Right atrium auricular region (tissue), 2 donors: ENCODE measurements around the gene LHFPL2. TPM values are rescaled to one million over a fixed set of nuclear protein-coding genes. Genes with fewer than 3 reads are reported as not detected.

Experiments
- DNase-seq: peaks from one replicate; pipeline ENCODE4 v3.0.0-alpha.2; 2019; ENCODE audit warnings: low spot score
- H3K27ac ChIP-seq, 2 donors: fragments of 200-600 bp; sonication (generic); 1 replicate in 1 of 2; 2 replicates in 1 of 2; pipeline ENCODE4 v1.5.1; 2016 to 2019
- H3K27me3 ChIP-seq, 2 donors: fragments of 200-600 bp; sonication (generic); one replicate each; pipeline versions ENCODE4 v1.5.1 to v1.6.0; 2017 to 2019
- H3K36me3 ChIP-seq: fragments of 200-600 bp; sonication (generic); one replicate; pipeline ENCODE4 v1.5.1; 2016
- H3K4me1 ChIP-seq, 2 donors: fragments of 200-600 bp; sonication (generic); one replicate each; pipeline versions ENCODE4 v1.5.1 to v1.6.0; 2017 to 2019
- H3K4me3 ChIP-seq, 2 donors: fragments of 200-600 bp; sonication (generic); 1 replicate in 1 of 2; 2 replicates in 1 of 2; pipeline ENCODE4 v1.5.1; 2017 to 2019; ENCODE audit warnings: mild to moderate bottlenecking in 1 of 2, moderate library complexity in 1 of 2
- H3K9me3 ChIP-seq, 2 donors: fragments of 200-600 bp; sonication (generic); one replicate each; pipeline ENCODE4 v1.5.1; 2019
- total RNA-seq, 2 donors: library from RNA; depleted of rRNA; stranded (reverse); fragments of >200 nt; gene quantifications; one replicate each; pipeline ENCODE4 v1.1.0, GENCODE V29; 2016
- TF ChIP-seq, protein P1 (sequence below), 2 donors: fragments of 200-600 bp; sonication (generic); IDR thresholded peaks; one replicate each; pipeline ENCODE4 v1.5.1; 2019; ENCODE audit warnings: antibody characterized with exemption in 2 of 2

LHFPL2 gene
- total RNA-seq, 2 donors from 2014 or later = 9.9 to 15.9 TPM

GRCh38 chr5:78534905-78535200, 113.7 kb downstream of the LHFPL2 start:
- Histone ChIP-seq H3K36me3 (no peaks in the 10 kb centered on the region), H3K27me3 (no peaks in the 10 kb centered on the region), H3K27ac (peak overlapping the region; percentile 67 to 79), H3K4me1 (peaks cover 0 to 31% of the 10 kb centered on the region in 2 donors), H3K4me3 (no peak overlapping the region), H3K9me3 (no peaks in the 10 kb centered on the region)
- DNase-seq = no peak
- TF ChIP-seq, protein P1, sequence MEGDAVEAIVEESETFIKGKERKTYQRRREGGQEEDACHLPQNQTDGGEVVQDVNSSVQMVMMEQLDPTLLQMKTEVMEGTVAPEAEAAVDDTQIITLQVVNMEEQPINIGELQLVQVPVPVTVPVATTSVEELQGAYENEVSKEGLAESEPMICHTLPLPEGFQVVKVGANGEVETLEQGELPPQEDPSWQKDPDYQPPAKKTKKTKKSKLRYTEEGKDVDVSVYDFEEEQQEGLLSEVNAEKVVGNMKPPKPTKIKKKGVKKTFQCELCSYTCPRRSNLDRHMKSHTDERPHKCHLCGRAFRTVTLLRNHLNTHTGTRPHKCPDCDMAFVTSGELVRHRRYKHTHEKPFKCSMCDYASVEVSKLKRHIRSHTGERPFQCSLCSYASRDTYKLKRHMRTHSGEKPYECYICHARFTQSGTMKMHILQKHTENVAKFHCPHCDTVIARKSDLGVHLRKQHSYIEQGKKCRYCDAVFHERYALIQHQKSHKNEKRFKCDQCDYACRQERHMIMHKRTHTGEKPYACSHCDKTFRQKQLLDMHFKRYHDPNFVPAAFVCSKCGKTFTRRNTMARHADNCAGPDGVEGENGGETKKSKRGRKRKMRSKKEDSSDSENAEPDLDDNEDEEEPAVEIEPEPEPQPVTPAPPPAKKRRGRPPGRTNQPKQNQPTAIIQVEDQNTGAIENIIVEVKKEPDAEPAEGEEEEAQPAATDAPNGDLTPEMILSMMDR (IDR thresholded peaks at IDR 0.05) = no peak

GRCh38 chr5:78534148-78534904, 114.2 kb downstream of the LHFPL2 start:
- Histone ChIP-seq H3K4me3 (peak overlapping the region in 1 of 2 donors; percentile 1), H3K4me1 (peaks cover 0 to 27% of the 10 kb centered on the region in 2 donors), H3K9me3 (no peaks in the 10 kb centered on the region), H3K36me3 (no peaks in the 10 kb centered on the region), H3K27ac (peak overlapping the region; percentile 67 to 79), H3K27me3 (no peaks in the 10 kb centered on the region)
- TF ChIP-seq, protein P1 (IDR thresholded peaks at IDR 0.05) = no peak
- DNase-seq = peak; percentile 86

GRCh38 chr5:78533356-78533755, 115.2 kb downstream of the LHFPL2 start:
- Histone ChIP-seq H3K4me3 (no peak overlapping the region), H3K36me3 (no peaks in the 10 kb centered on the region), H3K27me3 (no peaks in the 10 kb centered on the region), H3K4me1 (peaks cover 0 to 34% of the 10 kb centered on the region in 2 donors), H3K27ac (peak overlapping the region; percentile 67 to 79), H3K9me3 (no peaks in the 10 kb centered on the region)
- TF ChIP-seq, protein P1 (IDR thresholded peaks at IDR 0.05) = peak in 1 of 2 donors; percentile 51
- no peak for DNase-seq

GRCh38 chr5:78530342-78531096, 118.1 kb downstream of the LHFPL2 start:
- Histone ChIP-seq H3K4me3 (no peak overlapping the region), H3K36me3 (no peaks in the 10 kb centered on the region), H3K27ac (peak overlapping the region; percentile 17 to 39), H3K4me1 (peaks cover 0 to 62% of the 10 kb centered on the region in 2 donors), H3K27me3 (no peaks in the 10 kb centered on the region), H3K9me3 (no peaks in the 10 kb centered on the region)
- TF ChIP-seq, protein P1 (IDR thresholded peaks at IDR 0.05) = no peak
- DNase-seq = no peak

DNA sequence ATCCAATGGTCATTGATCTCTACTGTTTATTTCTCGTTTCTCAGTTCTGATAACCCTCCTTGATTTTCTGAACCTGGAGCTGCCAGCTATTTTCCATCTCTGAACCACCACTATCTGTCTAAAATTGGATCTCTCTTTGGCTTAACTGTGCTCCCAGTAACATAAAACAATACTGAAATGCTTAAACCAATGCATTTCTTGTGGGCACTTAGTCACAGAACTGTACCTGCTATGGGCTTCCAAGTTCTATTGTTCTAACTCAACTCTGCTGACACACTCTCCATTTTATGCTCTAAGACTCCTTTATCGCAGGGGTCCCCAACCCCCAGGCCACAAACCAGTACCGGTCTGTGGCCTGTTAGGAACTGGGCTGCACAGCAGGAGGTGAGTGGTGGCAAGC, 120.6 kb downstream of the LHFPL2 start:
- TF ChIP-seq, protein P1 (IDR thresholded peaks at IDR 0.05) = no peak
- no peaks in the 10 kb centered on the region for H3K9me3 ChIP-seq
- H3K27ac ChIP-seq = peak overlapping the region; percentile 58 to 82
- H3K4me1 ChIP-seq = peaks cover 0 to 57% of the 10 kb centered on the region in 2 donors
- H3K4me3 ChIP-seq = no peak overlapping the region
- DNase-seq = no peak
- no peaks in the 10 kb centered on the region for H3K27me3 ChIP-seq
- no peaks in the 10 kb centered on the region for H3K36me3 ChIP-seq
